22Rv1 (cell line): ENCODE data around the gene KLK4.

Experiments
- ZFX ChIP-seq: fragments of 450-650 bp; IDR thresholded peaks from 2 replicates; pipeline ENCODE4 v1.6.1; 2017; ENCODE audit warnings: antibody characterized with exemption, borderline replicate concordance
- TF ChIP-seq, protein P1 (sequence below): fragments of 450-650 bp; IDR thresholded peaks from 2 replicates; pipeline ENCODE4 v1.5.1; 2017; ENCODE audit warnings: mild to moderate bottlenecking

DNA sequence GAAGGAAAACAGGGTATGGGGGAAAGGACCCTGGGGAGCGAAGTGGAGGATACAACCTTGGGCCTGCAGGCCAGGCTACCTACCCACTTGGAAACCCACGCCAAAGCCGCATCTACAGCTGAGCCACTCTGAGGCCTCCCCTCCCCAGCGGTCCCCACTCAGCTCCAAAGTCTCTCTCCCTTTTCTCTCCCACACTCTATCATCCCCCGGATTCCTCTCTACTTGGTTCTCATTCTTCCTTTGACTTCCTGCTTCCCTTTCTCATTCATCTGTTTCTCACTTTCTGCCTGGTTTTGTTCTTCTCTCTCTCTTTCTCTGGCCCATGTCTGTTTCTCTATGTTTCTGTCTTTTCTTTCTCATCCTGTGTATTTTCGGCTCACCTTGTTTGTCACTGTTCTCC is 53.8 kb downstream of the KLK4 start:
- TF ChIP-seq, protein P1, sequence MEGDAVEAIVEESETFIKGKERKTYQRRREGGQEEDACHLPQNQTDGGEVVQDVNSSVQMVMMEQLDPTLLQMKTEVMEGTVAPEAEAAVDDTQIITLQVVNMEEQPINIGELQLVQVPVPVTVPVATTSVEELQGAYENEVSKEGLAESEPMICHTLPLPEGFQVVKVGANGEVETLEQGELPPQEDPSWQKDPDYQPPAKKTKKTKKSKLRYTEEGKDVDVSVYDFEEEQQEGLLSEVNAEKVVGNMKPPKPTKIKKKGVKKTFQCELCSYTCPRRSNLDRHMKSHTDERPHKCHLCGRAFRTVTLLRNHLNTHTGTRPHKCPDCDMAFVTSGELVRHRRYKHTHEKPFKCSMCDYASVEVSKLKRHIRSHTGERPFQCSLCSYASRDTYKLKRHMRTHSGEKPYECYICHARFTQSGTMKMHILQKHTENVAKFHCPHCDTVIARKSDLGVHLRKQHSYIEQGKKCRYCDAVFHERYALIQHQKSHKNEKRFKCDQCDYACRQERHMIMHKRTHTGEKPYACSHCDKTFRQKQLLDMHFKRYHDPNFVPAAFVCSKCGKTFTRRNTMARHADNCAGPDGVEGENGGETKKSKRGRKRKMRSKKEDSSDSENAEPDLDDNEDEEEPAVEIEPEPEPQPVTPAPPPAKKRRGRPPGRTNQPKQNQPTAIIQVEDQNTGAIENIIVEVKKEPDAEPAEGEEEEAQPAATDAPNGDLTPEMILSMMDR, result no peak
- no peak for TF ChIP-seq ZFX
